Neutrophil (primary cell): ENCODE data around the gene SLC24A5.

Experiments
- H3K27ac ChIP-seq: fragments of 200-600 bp; sonication (generic); 2 replicates; pipeline ENCODE4 v1.5.1; 2016; ENCODE audit warnings: mild to moderate bottlenecking, moderate library complexity
- H3K27me3 ChIP-seq: fragments of 200-600 bp; sonication (generic); 2 replicates; pipeline ENCODE4 v1.6.0; 2016; ENCODE audit warnings: mild to moderate bottlenecking
- H3K36me3 ChIP-seq: fragments of 200-600 bp; sonication (generic); 2 replicates; pipeline ENCODE4 v1.5.1; 2017
- H3K4me1 ChIP-seq, 2 experiments: fragments of 200-600 bp in 1 of 2; sonication (generic) in 1 of 2; 1 replicate in 1 of 2; 2 replicates in 1 of 2; pipeline versions ENCODE4 v1.5.1 to v1.6.1; 2013 to 2016; ENCODE audit warnings: low read depth in 1 of 2, low read length in 1 of 2, mild to moderate bottlenecking in 1 of 2, moderate library complexity in 1 of 2; ENCODE audit not compliant: control insufficient read depth in 1 of 2, insufficient read depth in 1 of 2
- H3K4me3 ChIP-seq, 2 experiments: fragments of 200-600 bp in 1 of 2; sonication (generic) in 1 of 2; 1 replicate in 1 of 2; 2 replicates in 1 of 2; pipeline ENCODE4 v1.5.1; 2013 to 2016; ENCODE audit warnings: low read depth in 1 of 2, low read length in 1 of 2, mild to moderate bottlenecking in 1 of 2, moderate library complexity in 1 of 2
- H3K9me3 ChIP-seq: fragments of 200-600 bp; sonication (generic); 2 replicates; pipeline ENCODE4 v1.5.1; 2016
- CTCF ChIP-seq: fragments of 200-600 bp; sonication (generic); IDR thresholded peaks from 2 replicates; pipeline ENCODE4 v1.5.1; 2016; ENCODE audit warnings: antibody characterized with exemption

The SLC24A5 gene

GRCh38 chr15:48178648-48178931 is 57.8 kb downstream of the SLC24A5 start:
- H3K4me3 ChIP-seq, result no peak overlapping the region
- H3K36me3 ChIP-seq, result no peaks in the 10 kb centered on the region
- peaks cover 0 to 11% of the 10 kb centered on the region in 2 experiments for H3K4me1 ChIP-seq
- H3K27me3 ChIP-seq, result peaks cover 79% of the 10 kb centered on the region
- H3K9me3 ChIP-seq, result no peaks in the 10 kb centered on the region
- no peak overlapping the region for H3K27ac ChIP-seq
- TF ChIP-seq CTCF, result no peak

GRCh38 chr15:48182749-48183148 is 62.0 kb downstream of the SLC24A5 start:
- Histone ChIP-seq H3K27ac (no peak overlapping the region), H3K4me3 (no peak overlapping the region), H3K27me3 (peaks cover 73% of the 10 kb centered on the region), H3K36me3 (no peaks in the 10 kb centered on the region), H3K4me1 (peaks cover 0 to 7% of the 10 kb centered on the region in 2 experiments), H3K9me3 (no peaks in the 10 kb centered on the region)
- TF ChIP-seq CTCF, result no peak

GRCh38 chr15:48185529-48185928 is 64.7 kb downstream of the SLC24A5 start:
- H3K4me3 ChIP-seq, result no peak overlapping the region
- TF ChIP-seq CTCF, result no peak
- H3K4me1 ChIP-seq, result no peaks in the 10 kb centered on the region
- H3K27me3 ChIP-seq, result peaks cover 62% of the 10 kb centered on the region
- H3K36me3 ChIP-seq, result no peaks in the 10 kb centered on the region
- H3K27ac ChIP-seq, result no peak overlapping the region
- no peaks in the 10 kb centered on the region for H3K9me3 ChIP-seq

GRCh38 chr15:48186271-48186670 is 65.5 kb downstream of the SLC24A5 start:
- no peak overlapping the region for H3K4me3 ChIP-seq
- H3K36me3 ChIP-seq, result no peaks in the 10 kb centered on the region
- H3K9me3 ChIP-seq, result no peaks in the 10 kb centered on the region
- no peak overlapping the region for H3K27ac ChIP-seq
- TF ChIP-seq CTCF, result no peak
- H3K4me1 ChIP-seq, result no peaks in the 10 kb centered on the region
- peaks cover 63% of the 10 kb centered on the region for H3K27me3 ChIP-seq

- H3K36me3 ChIP-seq, result no peaks in the 10 kb centered on the region
- no peak for TF ChIP-seq CTCF
- no peaks in the 10 kb centered on the region for H3K4me1 ChIP-seq
- H3K27me3 ChIP-seq, result peaks cover 62% of the 10 kb centered on the region
- no peak overlapping the region for H3K4me3 ChIP-seq
- H3K9me3 ChIP-seq, result no peaks in the 10 kb centered on the region
- no peak overlapping the region for H3K27ac ChIP-seq
Observed at GRCh38 chr15:48190932-48191573, 70.3 kb downstream of the SLC24A5 start.
